Measurements from ENCODE around the gene ATRN.
"Not testable (repeated sequence)": the region's sequence is repeated elsewhere in the genome, so short reads cannot be mapped to it uniquely, and the experiment has no call there.

The ATRN gene

DNA sequence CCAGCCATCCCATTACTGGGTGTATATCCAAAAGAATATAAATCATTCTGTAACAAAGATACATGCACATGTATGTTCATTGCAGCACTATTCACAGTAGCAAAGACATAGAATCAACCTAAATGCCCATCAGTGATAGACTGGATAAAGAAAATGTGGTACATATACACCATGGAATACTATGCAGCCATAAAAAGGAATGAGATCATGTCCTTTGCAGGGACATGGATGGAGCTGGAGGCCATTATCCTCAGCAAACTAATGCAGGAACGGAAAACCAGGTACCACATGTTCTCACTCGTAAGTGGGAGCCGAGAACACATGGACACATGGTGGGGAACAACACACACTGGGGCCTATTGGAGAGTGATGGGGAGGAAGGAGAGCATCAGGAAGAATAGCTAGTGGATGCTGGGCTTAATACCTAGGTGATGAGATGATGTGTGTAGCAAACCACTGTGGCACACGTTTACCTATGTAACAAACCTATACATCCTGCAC is 134.6 kb downstream of the ATRN start:
- H3K4me1 ChIP-seq (ENCODE audit: control insufficient read depth, insufficient read depth, low read length); H3K9me3 ChIP-seq (ENCODE audit: control insufficient read depth, insufficient read depth, low read depth, low read length); POLR2A ChIA-PET; H3K27ac ChIP-seq (ENCODE audit: extremely low read depth, low read depth, low read length); CTCF ChIA-PET; H3K4me3 ChIP-seq (ENCODE audit: low read depth, low read length): not testable (repeated sequence)
- peaks cover 9 to 23% of the 10 kb centered on the region in 2 experiments; a peak in 2 of 3 replicates for H3K36me3 ChIP-seq (ENCODE audit: control insufficient read depth in 2 of 2, insufficient read depth in 1 of 2, low read length in 2 of 2)
- peak; percentile 90 for TF ChIP-seq ZNF146 (tag by site-specific recombination; IDR thresholded peaks at IDR 0.05)

GRCh38 chr20:3606021-3606420 is 135.2 kb downstream of the ATRN start:
- no peaks in the 10 kb centered on the region for H3K9me3 ChIP-seq (ENCODE audit: control insufficient read depth, insufficient read depth, low read depth, low read length)
- H3K4me1 ChIP-seq (ENCODE audit: control insufficient read depth, insufficient read depth, low read length) = no peaks in the 10 kb centered on the region
- no peak overlapping the region for H3K27ac ChIP-seq (ENCODE audit: extremely low read depth, low read depth, low read length)
- POLR2A ChIA-PET = no interaction called here
- TF ChIP-seq PRDM1 (tag by site-specific recombination; IDR thresholded peaks at IDR 0.05) (no peak), ZNF394 (tag by site-specific recombination; IDR thresholded peaks at IDR 0.05; ENCODE audit: borderline replicate concordance) (peak; percentile 24; the same call in 1 of the 2 replicates)
- TF ChIP-seq, protein P1, sequence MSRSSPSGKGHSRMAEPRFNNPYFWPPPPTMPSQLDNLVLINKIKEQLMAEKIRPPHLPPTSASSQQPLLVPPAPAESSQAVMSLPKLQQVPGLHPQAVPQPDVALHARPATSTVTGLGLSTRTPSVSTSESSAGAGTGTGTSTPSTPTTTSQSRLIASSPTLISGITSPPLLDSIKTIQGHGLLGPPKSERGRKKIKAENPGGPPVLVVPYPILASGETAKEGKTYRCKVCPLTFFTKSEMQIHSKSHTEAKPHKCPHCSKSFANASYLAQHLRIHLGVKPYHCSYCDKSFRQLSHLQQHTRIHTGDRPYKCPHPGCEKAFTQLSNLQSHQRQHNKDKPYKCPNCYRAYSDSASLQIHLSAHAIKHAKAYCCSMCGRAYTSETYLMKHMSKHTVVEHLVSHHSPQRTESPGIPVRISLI (tag by site-specific recombination; IDR thresholded peaks at IDR 0.05) = no peak
- peaks cover 9 to 20% of the 10 kb centered on the region in 2 experiments; a peak in 2 of 3 replicates for H3K36me3 ChIP-seq (ENCODE audit: control insufficient read depth in 2 of 2, insufficient read depth in 1 of 2, low read length in 2 of 2)
- H3K4me3 ChIP-seq (ENCODE audit: low read depth, low read length) = no peak overlapping the region
- CTCF ChIA-PET = no interaction called here

DNA sequence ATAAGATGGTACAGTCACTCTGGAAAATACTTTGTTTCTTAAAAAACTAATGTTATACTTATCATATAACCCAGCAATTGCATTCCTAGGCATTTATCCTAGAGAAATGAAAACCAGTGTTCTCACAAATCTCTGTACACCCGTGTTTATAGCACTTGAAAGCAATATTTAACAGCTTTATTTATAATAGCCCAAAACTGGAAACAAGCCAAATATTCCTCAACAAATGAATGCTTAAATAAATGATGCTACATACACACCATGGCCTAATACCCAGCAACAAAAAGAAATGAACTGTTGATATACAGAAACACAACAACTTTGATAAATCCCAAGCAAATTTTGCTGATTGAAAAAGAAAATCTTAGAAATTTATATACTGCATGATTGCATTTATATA is 141.1 kb downstream of the ATRN start:
- H3K36me3 ChIP-seq (ENCODE audit: control insufficient read depth in 2 of 2, insufficient read depth in 1 of 2, low read length in 2 of 2) = no peaks in the 10 kb centered on the region
- no peak overlapping the region for H3K4me3 ChIP-seq (ENCODE audit: low read depth, low read length)
- no peak overlapping the region for H3K27ac ChIP-seq (ENCODE audit: extremely low read depth, low read depth, low read length)
- no peaks in the 10 kb centered on the region for H3K9me3 ChIP-seq (ENCODE audit: control insufficient read depth, insufficient read depth, low read depth, low read length)
- H3K4me1 ChIP-seq (ENCODE audit: control insufficient read depth, insufficient read depth, low read length) = peaks cover 13% of the 10 kb centered on the region
- POLR2A ChIA-PET = no interaction called here
- TF ChIP-seq, protein P2, sequence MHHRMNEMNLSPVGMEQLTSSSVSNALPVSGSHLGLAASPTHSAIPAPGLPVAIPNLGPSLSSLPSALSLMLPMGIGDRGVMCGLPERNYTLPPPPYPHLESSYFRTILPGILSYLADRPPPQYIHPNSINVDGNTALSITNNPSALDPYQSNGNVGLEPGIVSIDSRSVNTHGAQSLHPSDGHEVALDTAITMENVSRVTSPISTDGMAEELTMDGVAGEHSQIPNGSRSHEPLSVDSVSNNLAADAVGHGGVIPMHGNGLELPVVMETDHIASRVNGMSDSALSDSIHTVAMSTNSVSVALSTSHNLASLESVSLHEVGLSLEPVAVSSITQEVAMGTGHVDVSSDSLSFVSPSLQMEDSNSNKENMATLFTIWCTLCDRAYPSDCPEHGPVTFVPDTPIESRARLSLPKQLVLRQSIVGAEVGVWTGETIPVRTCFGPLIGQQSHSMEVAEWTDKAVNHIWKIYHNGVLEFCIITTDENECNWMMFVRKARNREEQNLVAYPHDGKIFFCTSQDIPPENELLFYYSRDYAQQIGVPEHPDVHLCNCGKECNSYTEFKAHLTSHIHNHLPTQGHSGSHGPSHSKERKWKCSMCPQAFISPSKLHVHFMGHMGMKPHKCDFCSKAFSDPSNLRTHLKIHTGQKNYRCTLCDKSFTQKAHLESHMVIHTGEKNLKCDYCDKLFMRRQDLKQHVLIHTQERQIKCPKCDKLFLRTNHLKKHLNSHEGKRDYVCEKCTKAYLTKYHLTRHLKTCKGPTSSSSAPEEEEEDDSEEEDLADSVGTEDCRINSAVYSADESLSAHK (tag by site-specific recombination; IDR thresholded peaks at IDR 0.05) = no peak
- TF ChIP-seq ZNF514 (tag by site-specific recombination; IDR thresholded peaks at IDR 0.05) = no peak
- no peak for TF ChIP-seq ZNF211 (tag by site-specific recombination; IDR thresholded peaks at IDR 0.05; ENCODE audit: low read depth)
- no peak for TF ChIP-seq ZNF433 (tag by site-specific recombination; IDR thresholded peaks at IDR 0.05; ENCODE audit: low read depth)
- TF ChIP-seq ZNF302 (tag by site-specific recombination; IDR thresholded peaks at IDR 0.05; ENCODE audit: low read depth) = no peak
- TF ChIP-seq GLI4 (tag by site-specific recombination; IDR thresholded peaks at IDR 0.05) = no peak
- no peak for TF ChIP-seq ZNF76 (tag by site-specific recombination; IDR thresholded peaks at IDR 0.05; ENCODE audit: borderline replicate concordance, low read depth)
- no peak for TF ChIP-seq ZNF366 (tag by site-specific recombination; conservative IDR thresholded peaks at IDR 0.05)
- TF ChIP-seq ZNF155 (tag by site-specific recombination; IDR thresholded peaks at IDR 0.05) = no peak
- CTCF ChIA-PET = interaction anchor here (1.2 to 1.3 kb wide), 2 partner anchors 19 to 99 kb away, joined by 3 to 4 read pairs; no protein-coding TSS in a partner anchor

GRCh38 chr20:3612795-3613572 is 142.2 kb downstream of the ATRN start:
- H3K36me3 ChIP-seq (ENCODE audit: control insufficient read depth in 2 of 2, insufficient read depth in 1 of 2, low read length in 2 of 2) = no peaks in the 10 kb centered on the region
- ChIA-PET CTCF (interaction anchor here (0.7 to 1.3 kb wide), 4 partner anchors 18 to 98 kb away, joined by 3 to 4 read pairs (median 4); no protein-coding TSS in a partner anchor), POLR2A (interaction anchor here (0.6 kb wide), 1 partner anchor 237 kb away, joined by 4 read pairs; no protein-coding TSS in a partner anchor)
- peaks cover 13% of the 10 kb centered on the region for H3K4me1 ChIP-seq (ENCODE audit: control insufficient read depth, insufficient read depth, low read length)
- no peak overlapping the region for H3K4me3 ChIP-seq (ENCODE audit: low read depth, low read length)
- no peak overlapping the region for H3K27ac ChIP-seq (ENCODE audit: extremely low read depth, low read depth, low read length)
- no peaks in the 10 kb centered on the region for H3K9me3 ChIP-seq (ENCODE audit: control insufficient read depth, insufficient read depth, low read depth, low read length)
- TF ChIP-seq MYNN (tag by site-specific recombination; IDR thresholded peaks at IDR 0.05; ENCODE audit: borderline replicate concordance) (no peak), ZNF155 (tag by site-specific recombination; IDR thresholded peaks at IDR 0.05) (no peak), CTCF (tag by site-specific recombination; IDR thresholded peaks at IDR 0.05) (peak; percentile 30; the same call in 1 of the 2 replicates), ZNF645 (tag by site-specific recombination; IDR thresholded peaks at IDR 0.05) (no peak), ZNF2 (tag by site-specific recombination; IDR thresholded peaks at IDR 0.05) (no peak), SCRT2 (tag by site-specific recombination; IDR thresholded peaks at IDR 0.05) (peak; percentile 68)
